NCI-H2227 treated with DMSO at 0.1 percent for 48 hours (cell line): ENCODE results near the gene NEDD4.
"Not testable (repeated sequence)": the region's sequence is repeated elsewhere in the genome, so short reads cannot be mapped to it uniquely, and the experiment has no call there.

Experiments
- DNase-seq: peaks from one replicate; lab custom pipeline; 2025; lab: John Stamatoyannopoulos, UW

The NEDD4 gene

GRCh38 chr15:55954862-55955605 lies 38.4 kb downstream of the NEDD4 start:
- DNase-seq: no peak

GRCh38 chr15:55952501-55953274 lies 40.7 kb downstream of the NEDD4 start:
- not testable (repeated sequence) for DNase-seq

GRCh38 chr15:55944606-55945005 lies 48.8 kb downstream of the NEDD4 start:
- DNase-seq: not testable (repeated sequence)

GRCh38 chr15:55942332-55942731 lies 51.1 kb downstream of the NEDD4 start:
- DNase-seq: no peak

GRCh38 chr15:55937040-55937439 lies 56.4 kb downstream of the NEDD4 start:
- no peak for DNase-seq

- DNase-seq: no peak
Observed at GRCh38 chr15:55928955-55929354, 64.5 kb downstream of the NEDD4 start.

GRCh38 chr15:55921744-55922143 lies 71.7 kb downstream of the NEDD4 start:
- no peak for DNase-seq

- peak; percentile 32 for DNase-seq
Observed at GRCh38 chr15:55917881-55918296, 75.5 kb downstream of the NEDD4 start.

- DNase-seq: no peak
Observed at GRCh38 chr15:55916666-55917409, 76.6 kb downstream of the NEDD4 start.

- DNase-seq: no peak
Observed at GRCh38 chr15:55915876-55916567, 77.4 kb downstream of the NEDD4 start.

- no peak for DNase-seq
Observed at GRCh38 chr15:55915221-55915620, 78.2 kb downstream of the NEDD4 start.

- DNase-seq: no peak
Observed at GRCh38 chr15:55914446-55914845, 79.0 kb downstream of the NEDD4 start.

- no peak for DNase-seq
Observed at GRCh38 chr15:55912982-55913381, 80.4 kb downstream of the NEDD4 start.

- no peak for DNase-seq
Observed at GRCh38 chr15:55909036-55909811, 84.2 kb downstream of the NEDD4 start.

- DNase-seq: no peak
Observed at GRCh38 chr15:55907797-55908196, 85.6 kb downstream of the NEDD4 start.

GRCh38 chr15:55902981-55903380 lies 90.4 kb downstream of the NEDD4 start:
- DNase-seq: no peak

- no peak for DNase-seq
Observed at GRCh38 chr15:55900019-55900418, 93.4 kb downstream of the NEDD4 start.

- no peak for DNase-seq
Observed at GRCh38 chr15:55899537-55899936, 93.9 kb downstream of the NEDD4 start.

- peak; percentile 7 for DNase-seq
Observed at GRCh38 chr15:55897560-55898336, 95.7 kb downstream of the NEDD4 start.

GRCh38 chr15:55894399-55894965 lies 98.9 kb downstream of the NEDD4 start:
- no peak for DNase-seq
